Measurements from ENCODE around the gene RNF130. TPM values are rescaled to one million over a fixed set of nuclear protein-coding genes. Genes with fewer than 3 reads are reported as not detected.
A peak's percentile ranks its signal among the peaks of the same experiment; 100 is the strongest.

RNF130 gene
- 109 TPM for total RNA-seq
- long read RNA-seq, transcript RNF130-205 (9 exons, 2,263 nt), result major isoform, 281 of 310 reads
- long read RNA-seq, partial matches to known transcripts, result 17 of 310 reads
- long read RNA-seq, other reads (novel, unspliced or antisense), result 12 of 310 reads

GRCh38 chr5:180071531-180072255 is at the start of gene RNF130:
Gene RNF130 (minus strand): TSS chr5:180071759. CDS start chr5:180071702, 57 bp downstream.
- Histone ChIP-seq H3K4me1 (peaks cover 14% of the 10 kb centered on the region), H3K9me3 (no peaks in the 10 kb centered on the region), H3K27me3 (no peaks in the 10 kb centered on the region), H3K36me3 (no peaks in the 10 kb centered on the region), H3K4me3 (peak within 1 kb of the TSS; percentile 92), H3K27ac (peak within 1 kb of the TSS; percentile 93)
- intact Hi-C loops (cut with DNase I), result no loop called here
- DNase-seq, result peak; percentile 97
- no peak for TF ChIP-seq CTCF (IDR thresholded peaks at IDR 0.05)
- ATAC-seq, result peak; percentile 95

GRCh38 chr5:180120237-180121101 is 48.9 kb upstream of the RNF130 start:
- no peaks in the 10 kb centered on the region for H3K4me1 ChIP-seq
- no peak overlapping the region for H3K4me3 ChIP-seq
- peak; percentile 6 for ATAC-seq
- TF ChIP-seq CTCF (IDR thresholded peaks at IDR 0.05), result no peak
- no peaks in the 10 kb centered on the region for H3K36me3 ChIP-seq
- no peaks in the 10 kb centered on the region for H3K9me3 ChIP-seq
- H3K27me3 ChIP-seq, result peaks cover 15% of the 10 kb centered on the region
- intact Hi-C loops (cut with DNase I), result no loop called here
- no peak overlapping the region for H3K27ac ChIP-seq
- peak; percentile 55 for DNase-seq

- Histone ChIP-seq H3K4me1 (no peaks in the 10 kb centered on the region), H3K36me3 (no peaks in the 10 kb centered on the region), H3K9me3 (no peaks in the 10 kb centered on the region), H3K4me3 (no peak overlapping the region), H3K27me3 (peaks cover 15% of the 10 kb centered on the region), H3K27ac (no peak overlapping the region)
- intact Hi-C loops (cut with DNase I), result no loop called here
- no peak for TF ChIP-seq CTCF (IDR thresholded peaks at IDR 0.05)
- ATAC-seq (no peak), DNase-seq (peak; percentile 47)
Observed at GRCh38 chr5:180119903-180120236, 48.3 kb upstream of the RNF130 start.

GRCh38 chr5:180119031-180119902 is 47.7 kb upstream of the RNF130 start:
- no peaks in the 10 kb centered on the region for H3K9me3 ChIP-seq
- H3K27ac ChIP-seq, result no peak overlapping the region
- H3K27me3 ChIP-seq, result peaks cover 15% of the 10 kb centered on the region
- DNase-seq (peak; percentile 49), ATAC-seq (no peak)
- H3K4me3 ChIP-seq, result no peak overlapping the region
- no peaks in the 10 kb centered on the region for H3K4me1 ChIP-seq
- no peaks in the 10 kb centered on the region for H3K36me3 ChIP-seq
- TF ChIP-seq CTCF (IDR thresholded peaks at IDR 0.05), result no peak
- intact Hi-C loops (cut with DNase I), result no loop called here

GRCh38 chr5:180118391-180118791 is 46.8 kb upstream of the RNF130 start:
- H3K9me3 ChIP-seq, result no peaks in the 10 kb centered on the region
- no peak overlapping the region for H3K4me3 ChIP-seq
- peaks cover 15% of the 10 kb centered on the region for H3K27me3 ChIP-seq
- no peaks in the 10 kb centered on the region for H3K36me3 ChIP-seq
- no peak for ATAC-seq
- DNase-seq, result peak; percentile 53
- no peak overlapping the region for H3K27ac ChIP-seq
- TF ChIP-seq CTCF (IDR thresholded peaks at IDR 0.05), result no peak
- H3K4me1 ChIP-seq, result no peaks in the 10 kb centered on the region
- intact Hi-C loops (cut with DNase I), result no loop called here
